ENCODE data around the gene WWOX.
"Not testable (repeated sequence)": the region's sequence is repeated elsewhere in the genome, so short reads cannot be mapped to it uniquely, and the experiment has no call there.

Gene WWOX

DNA sequence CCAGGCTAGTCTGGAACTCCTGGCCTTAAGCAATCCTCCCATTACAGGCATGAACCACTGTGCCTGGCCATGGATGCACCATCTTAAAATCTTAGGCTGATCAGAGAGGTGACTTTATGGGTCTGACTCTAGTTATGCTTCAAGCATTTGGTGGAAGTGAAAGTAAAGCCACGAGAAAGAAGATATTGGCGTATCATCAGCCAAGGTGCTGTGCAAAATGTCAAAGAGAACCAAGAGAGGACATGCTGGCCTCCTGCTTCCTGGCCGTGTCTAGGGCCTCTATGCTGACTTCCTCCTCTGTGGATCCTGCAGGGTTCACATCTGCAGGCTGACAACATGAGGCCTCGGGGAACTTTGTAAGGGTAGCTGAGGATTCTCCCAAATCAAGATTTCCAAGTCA, 1115.8 kb downstream of the WWOX start:
- TF ChIP-seq CTCF (IDR thresholded peaks at IDR 0.05; ENCODE audit: low read depth, low read length), result no peak
- no peak for DNase-seq (ENCODE audit: extremely low read depth, low read depth)

DNA sequence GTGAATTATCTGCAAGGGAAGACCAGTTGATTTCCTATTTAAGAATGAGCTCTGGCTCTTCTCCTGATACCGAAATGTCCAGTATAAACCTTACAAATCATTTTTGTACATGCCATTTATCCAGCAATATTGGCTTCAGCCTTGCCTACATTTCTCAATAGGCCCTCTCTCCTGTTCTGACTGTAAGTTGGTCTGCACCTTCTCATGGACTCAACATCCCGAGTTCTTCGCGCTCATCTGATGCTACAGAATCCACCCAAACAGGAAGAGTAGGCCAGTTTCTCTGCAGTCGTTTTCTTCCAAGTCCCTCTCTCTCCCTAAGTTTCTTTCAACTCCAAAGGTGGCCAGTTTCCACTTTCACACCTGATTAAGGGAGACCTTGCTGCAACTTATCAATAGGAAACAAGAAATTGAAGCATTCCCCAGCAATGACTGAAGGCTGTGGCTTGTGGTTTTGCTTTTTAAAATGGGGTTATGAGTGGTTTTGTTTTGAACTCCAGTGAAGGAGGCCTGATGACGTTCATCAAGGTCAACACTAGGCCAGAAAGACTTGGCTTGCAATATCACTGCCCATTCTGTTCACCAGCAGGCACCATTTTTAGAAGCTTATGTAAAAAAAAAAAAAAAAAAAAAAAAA, 1118.0 kb downstream of the WWOX start:
- no peak for TF ChIP-seq CTCF (IDR thresholded peaks at IDR 0.05; ENCODE audit: low read depth, low read length)
- no peak for DNase-seq (ENCODE audit: extremely low read depth, low read depth)

DNA sequence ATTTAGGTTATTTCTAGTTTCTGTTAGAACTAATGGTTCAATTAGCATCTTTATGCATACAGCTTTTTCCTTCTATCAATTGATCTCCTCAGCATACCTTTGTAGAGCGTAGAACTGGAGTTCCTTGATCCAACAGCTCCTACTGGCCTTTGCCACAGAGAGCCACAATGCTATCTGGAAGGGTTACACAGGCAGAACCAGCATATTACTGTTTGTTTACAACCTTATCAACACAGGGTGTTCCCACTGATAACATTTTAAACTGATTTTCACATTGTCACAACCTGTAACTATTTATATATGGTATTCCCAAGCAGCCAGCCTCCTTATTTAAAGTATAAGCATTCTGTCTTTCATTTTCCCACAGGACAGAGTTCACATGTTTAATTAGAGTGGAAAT, 1118.9 kb downstream of the WWOX start:
- no peak for TF ChIP-seq CTCF (IDR thresholded peaks at IDR 0.05; ENCODE audit: low read depth, low read length)
- no peak for DNase-seq (ENCODE audit: extremely low read depth, low read depth)

DNA sequence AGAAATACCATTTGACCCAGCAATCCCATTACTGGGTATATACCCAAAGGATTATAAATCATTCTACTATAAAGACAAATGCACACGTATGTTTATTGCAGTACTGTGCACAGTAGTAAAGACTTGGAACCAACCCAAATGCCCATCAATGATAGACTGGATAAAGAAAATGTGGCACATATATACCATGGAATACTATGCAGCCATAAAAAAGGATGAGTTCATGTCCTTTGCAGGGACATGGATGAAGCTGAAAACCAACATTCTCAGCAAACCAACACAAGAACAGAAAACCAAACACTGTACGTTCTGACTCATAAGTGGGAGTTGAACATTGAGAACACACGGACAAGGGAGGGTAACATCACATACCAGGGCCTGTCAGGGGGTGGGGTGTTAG, 1126.5 kb downstream of the WWOX start:
- not testable (repeated sequence) for DNase-seq (ENCODE audit: extremely low read depth, low read depth)

DNA sequence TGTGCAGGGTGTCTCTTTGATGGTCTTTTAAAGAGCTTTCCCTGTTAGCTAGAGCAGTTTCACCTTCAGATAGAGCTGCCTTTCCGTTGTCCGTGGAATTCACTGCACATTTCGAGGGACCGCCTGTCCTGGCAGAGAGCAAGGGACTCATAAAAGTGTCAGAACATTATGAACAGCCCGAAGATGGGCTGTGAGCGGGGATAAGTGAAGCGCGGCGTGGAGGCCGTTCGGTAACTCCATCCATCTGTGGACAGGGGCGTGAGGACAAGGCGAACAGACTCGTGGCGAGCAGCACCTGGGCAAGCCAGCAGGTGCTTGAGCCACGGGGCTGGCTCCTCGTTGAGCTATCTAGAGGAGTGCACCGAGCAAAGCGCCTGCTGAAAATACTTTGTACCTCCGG, 1129.9 kb downstream of the WWOX start:
- no peak for DNase-seq (ENCODE audit: extremely low read depth, low read depth)
- no peak for TF ChIP-seq CTCF (IDR thresholded peaks at IDR 0.05; ENCODE audit: low read depth, low read length)

- not testable (repeated sequence) for DNase-seq (ENCODE audit: extremely low read depth, low read depth)
Observed at GRCh38 chr16:79245700-79246099, 1146.2 kb downstream of the WWOX start.

GRCh38 chr16:79247386-79247785, 1147.9 kb downstream of the WWOX start:
- no peak for TF ChIP-seq CTCF (IDR thresholded peaks at IDR 0.05; ENCODE audit: low read depth, low read length)

GRCh38 chr16:79248351-79248750, 1148.9 kb downstream of the WWOX start:
- DNase-seq (ENCODE audit: extremely low read depth, low read depth), result no peak
- no peak for TF ChIP-seq CTCF (IDR thresholded peaks at IDR 0.05; ENCODE audit: low read depth, low read length)

More at GRCh38 chr16:79247386-79247785, 1147.9 kb downstream of the WWOX start:
- DNase-seq (ENCODE audit: extremely low read depth, low read depth), result no peak
